B cell (primary cell): ENCODE data around the gene B3GNT7. TPM values are rescaled to one million over a fixed set of nuclear protein-coding genes. Genes with fewer than 3 reads are reported as not detected.

ENCODE experiments used
- ATAC-seq: fragments of 200-7000 bp; cut with Tn5 transposase; one replicate; pipeline ENCODE4 v1.10.0; 2021; ENCODE audit warnings: low read depth, mild to moderate bottlenecking, moderate number of reproducible peaks, moderate library complexity
- CTCF ChIA-PET: fragments of 350-600 bp; sonication (Branson Sonifier 250); formaldehyde crosslinking; loops from one replicate; lab custom pipeline; 2021; ENCODE audit warnings: antibody characterized with exemption, inconsistent platforms; lab: Charles Lee
- POLR2A ChIA-PET: fragments of 350-600 bp; sonication (Branson Sonifier 250); formaldehyde crosslinking; loops from one replicate; lab custom pipeline; 2021; ENCODE audit warnings: antibody characterized with exemption; lab: Charles Lee
- DNase-seq: peaks from one replicate; pipeline ENCODE4 v3.0.0; 2013
- H2AFZ ChIP-seq: 2 replicates; pipeline ENCODE4 v1.6.1; 2012; ENCODE audit warnings: mild to moderate bottlenecking, low read depth, low read length; ENCODE audit not compliant: insufficient read depth, poor library complexity, severe bottlenecking
- H3K27ac ChIP-seq, 2 donors: 1 replicate in 1 of 2; 2 replicates in 1 of 2; pipeline ENCODE4 v1.5.1; 2012 to 2013; ENCODE audit warnings: low read length in 2 of 2, mild to moderate bottlenecking in 2 of 2, moderate library complexity in 1 of 2
- H3K27me3 ChIP-seq, 4 experiments: fragments of 200-600 bp in 1 of 4; sonication (generic) in 1 of 4; replicated peaks in 1 of 4; 1 replicate in 2 of 4; 2 replicates in 2 of 4; pipeline versions ENCODE4 v1.6.1 to v1.7.0; 2013 to 2016; ENCODE audit warnings: low read length in 3 of 4, mild to moderate bottlenecking in 2 of 4, mixed read lengths in 1 of 4, moderate library complexity in 1 of 4; ENCODE audit not compliant: insufficient read depth in 4 of 4, control insufficient read depth in 3 of 4; ENCODE audit errors: control extremely low read depth in 1 of 4
- H3K36me3 ChIP-seq, 2 experiments: replicated peaks in 1 of 2; 1 replicate in 1 of 2; 2 replicates in 1 of 2; pipeline versions ENCODE4 v1.6.1 to v1.7.1; 2013; ENCODE audit warnings: low read length in 1 of 2; ENCODE audit not compliant: insufficient read depth in 2 of 2, control insufficient read depth in 1 of 2; ENCODE audit errors: control extremely low read depth in 1 of 2, extremely low read depth in 1 of 2
- H3K4me1 ChIP-seq, 2 donors: fragments of 200-600 bp in 1 of 2; sonication (generic) in 1 of 2; 1 replicate in 1 of 2; 2 replicates in 1 of 2; pipeline versions ENCODE4 v1.5.1 to v1.6.1; 2013 to 2017; ENCODE audit warnings: low read length in 2 of 2; ENCODE audit not compliant: control insufficient read depth in 2 of 2, insufficient read depth in 2 of 2
- H3K4me2 ChIP-seq: replicated peaks from 2 replicates; pipeline ENCODE3; 2012; ENCODE audit warnings: mild to moderate bottlenecking, low read depth, low read length; ENCODE audit not compliant: poor library complexity, severe bottlenecking
- H3K4me3 ChIP-seq, 5 experiments: fragments of 200-600 bp in 1 of 5; sonication (generic) in 1 of 5; 1 replicate in 3 of 5; 2 replicates in 2 of 5; pipeline versions ENCODE4 v1.5.1 to v1.7.0; 2011 to 2016; ENCODE audit warnings: low read length in 4 of 5, mild to moderate bottlenecking in 4 of 5, low read depth in 2 of 5, control low read depth in 1 of 5, moderate library complexity in 1 of 5; ENCODE audit not compliant: insufficient read depth in 1 of 5; ENCODE audit errors: control extremely low read depth in 1 of 5, extremely low read depth in 1 of 5
- H3K79me2 ChIP-seq: fragments of 200-600 bp; sonication (generic); one replicate; pipeline ENCODE4 v1.6.0; 2016; ENCODE audit warnings: low read length; ENCODE audit not compliant: control insufficient read depth, insufficient read depth
- H3K9ac ChIP-seq: fragments of 200-600 bp; sonication (generic); 2 replicates; pipeline ENCODE4 v1.6.1; 2017; ENCODE audit warnings: mild to moderate bottlenecking, low read length, moderate library complexity
- H3K9me3 ChIP-seq, 3 donors: one replicate each; pipeline versions ENCODE4 v1.6.1 to v1.7.1; 2013; ENCODE audit warnings: low read length in 2 of 3; ENCODE audit not compliant: control insufficient read depth in 2 of 3, insufficient read depth in 1 of 3; ENCODE audit errors: control extremely low read depth in 1 of 3
- H4K20me1 ChIP-seq: 2 replicates; pipeline ENCODE4 v1.6.0; 2012; ENCODE audit warnings: mild to moderate bottlenecking, low read length; ENCODE audit not compliant: insufficient read depth, control insufficient read depth, poor library complexity, severe bottlenecking
- H3K27ac Mint-ChIP-seq: one replicate; pipeline ENCODE4 v1.8.0; 2021; ENCODE audit warnings: mixed read lengths
- H3K27me3 Mint-ChIP-seq: one replicate; pipeline ENCODE4 v1.8.0; 2021; ENCODE audit warnings: mixed read lengths
- H3K4me1 Mint-ChIP-seq: one replicate; pipeline ENCODE4 v1.8.0; 2021; ENCODE audit warnings: mixed read lengths
- H3K4me3 Mint-ChIP-seq: one replicate; pipeline ENCODE4 v1.8.0; 2021; ENCODE audit warnings: mixed read lengths
- H3K9me3 Mint-ChIP-seq: one replicate; pipeline ENCODE4 v1.8.0; 2022; ENCODE audit warnings: mixed read lengths; ENCODE audit not compliant: insufficient read depth
- EZH2 ChIP-seq: IDR thresholded peaks from 2 replicates; pipeline ENCODE4 v1.6.1; 2012; ENCODE audit warnings: borderline replicate concordance, low read depth, mild to moderate bottlenecking, moderate library complexity, low read length; ENCODE audit not compliant: insufficient read depth, poor library complexity, severe bottlenecking
- WGBS: methylation state at CpG from one replicate; pipeline ENCODE4 v1.1.5; 2013; ENCODE audit warnings: missing lambda C conversion rate; ENCODE audit not compliant: insufficient coverage; 5-methylcytosine and 5-hydroxymethylcytosine counted together
- intact Hi-C: fragments of 100-400 bp; cut with micrococcal nuclease; formaldehyde crosslinking; loops from one replicate; pipeline ENCODE4 v1.10.0; 2022
- polyA plus RNA-seq: library from polyadenylated mRNA; depleted of rRNA; stranded (reverse); fragments of >200 nt; gene quantifications from 2 replicates; pipeline ENCODE4 v1.2.3, GENCODE V29; 2012
- total RNA-seq, 2 donors: library from RNA; stranded (reverse); fragments of 120-200 nt in 1 of 2; gene quantifications; 1 replicate in 1 of 2; 2 replicates in 1 of 2; pipeline versions ENCODE4 v1.2.3 to v1.2.4, GENCODE V29; 2013 to 2022
- TF ChIP-seq, protein P1 (sequence below): fragments of 200-600 bp; IDR thresholded peaks from one replicate; pipeline ENCODE4 v1.8.0; 2022; ENCODE audit warnings: antibody characterized with exemption, mild to moderate bottlenecking

The B3GNT7 gene
- total and polyA plus RNA-seq, 2 donors (not counting 1 experiment from before 2014, with no cell fraction given), result 5.7 to 14.3 TPM

DNA sequence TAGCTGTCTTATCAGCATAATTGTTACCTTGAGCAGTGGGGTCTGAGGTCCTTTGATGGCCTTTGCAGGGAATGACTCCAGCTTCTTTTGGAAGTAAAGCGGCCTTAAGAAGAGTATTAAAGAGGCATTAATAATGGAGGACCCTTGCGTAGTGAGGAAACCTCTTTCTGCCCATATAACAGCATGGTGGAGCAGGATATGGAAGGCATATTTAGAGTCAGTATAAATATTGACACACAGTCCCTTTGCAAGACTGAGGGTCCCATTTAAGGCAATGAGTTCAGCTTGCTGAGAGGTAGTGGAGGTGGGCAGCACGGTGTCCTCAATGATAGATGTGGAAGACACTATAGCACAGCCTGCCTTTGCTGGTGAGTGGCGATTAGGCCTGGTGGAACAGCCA lies 36.1 kb downstream of the B3GNT7 start:
- Histone ChIP-seq H3K79me2 (no peaks in the 10 kb centered on the region), H3K9me3 (peaks cover 0 to 10% (median 4%) of the 10 kb centered on the region in 3 donors), H4K20me1 (no peaks in the 10 kb centered on the region), H3K4me3 (no peak overlapping the region), H3K27ac (no peak overlapping the region), H3K4me2 (no peak overlapping the region), H3K4me1 (no peaks in the 10 kb centered on the region), H3K36me3 (no peaks in the 10 kb centered on the region), H2AFZ (no peak overlapping the region), H3K27me3 (no peaks in the 10 kb centered on the region), H3K9ac (no peak overlapping the region)
- TF ChIP-seq, protein P1, sequence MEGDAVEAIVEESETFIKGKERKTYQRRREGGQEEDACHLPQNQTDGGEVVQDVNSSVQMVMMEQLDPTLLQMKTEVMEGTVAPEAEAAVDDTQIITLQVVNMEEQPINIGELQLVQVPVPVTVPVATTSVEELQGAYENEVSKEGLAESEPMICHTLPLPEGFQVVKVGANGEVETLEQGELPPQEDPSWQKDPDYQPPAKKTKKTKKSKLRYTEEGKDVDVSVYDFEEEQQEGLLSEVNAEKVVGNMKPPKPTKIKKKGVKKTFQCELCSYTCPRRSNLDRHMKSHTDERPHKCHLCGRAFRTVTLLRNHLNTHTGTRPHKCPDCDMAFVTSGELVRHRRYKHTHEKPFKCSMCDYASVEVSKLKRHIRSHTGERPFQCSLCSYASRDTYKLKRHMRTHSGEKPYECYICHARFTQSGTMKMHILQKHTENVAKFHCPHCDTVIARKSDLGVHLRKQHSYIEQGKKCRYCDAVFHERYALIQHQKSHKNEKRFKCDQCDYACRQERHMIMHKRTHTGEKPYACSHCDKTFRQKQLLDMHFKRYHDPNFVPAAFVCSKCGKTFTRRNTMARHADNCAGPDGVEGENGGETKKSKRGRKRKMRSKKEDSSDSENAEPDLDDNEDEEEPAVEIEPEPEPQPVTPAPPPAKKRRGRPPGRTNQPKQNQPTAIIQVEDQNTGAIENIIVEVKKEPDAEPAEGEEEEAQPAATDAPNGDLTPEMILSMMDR, result no peak
- no peak for TF ChIP-seq EZH2
- ATAC-seq, result no peak
- no peaks in the 10 kb centered on the region for H3K4me1 Mint-ChIP-seq
- peaks cover 4% of the 10 kb centered on the region for H3K27me3 Mint-ChIP-seq
- H3K9me3 Mint-ChIP-seq, result peaks cover 6% of the 10 kb centered on the region
- intact Hi-C loops, result no loop called here
- 96% methylated on average over 2 of the region's 4 CpGs for WGBS
- DNase-seq, result no peak
- no peak overlapping the region for H3K27ac Mint-ChIP-seq
- no peak overlapping the region for H3K4me3 Mint-ChIP-seq
- ChIA-PET CTCF (no interaction called here), POLR2A (no interaction called here)

DNA sequence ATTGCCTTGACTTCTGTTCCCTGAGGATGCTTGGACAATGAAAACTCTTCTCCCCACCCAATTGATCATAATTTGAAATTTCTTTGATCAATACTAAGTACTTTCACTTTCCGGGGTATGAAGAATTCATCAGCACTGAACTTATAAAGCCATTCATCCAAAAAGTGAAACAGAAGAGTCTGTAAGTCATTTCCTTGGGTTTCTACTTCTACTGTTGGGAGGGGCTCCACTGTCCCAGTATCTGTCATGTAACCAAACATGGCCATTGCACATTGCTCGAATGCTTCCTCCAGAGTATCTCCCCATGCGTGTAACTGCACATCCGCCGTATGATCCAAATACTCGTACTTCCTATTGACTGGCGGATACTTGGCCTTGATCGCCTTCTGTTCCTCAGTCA lies 38.5 kb downstream of the B3GNT7 start:
- Mint-ChIP-seq H3K27me3 (peaks cover 4% of the 10 kb centered on the region), H3K4me3 (no peak overlapping the region), H3K9me3 (peaks cover 6% of the 10 kb centered on the region), H3K4me1 (no peaks in the 10 kb centered on the region), H3K27ac (no peak overlapping the region)
- WGBS, result 97% methylated on average over 7 of the region's 8 CpGs
- Histone ChIP-seq H3K9ac (no peak overlapping the region), H3K27me3 (no peaks in the 10 kb centered on the region), H3K4me3 (no peak overlapping the region), H3K4me2 (no peak overlapping the region), H3K4me1 (no peaks in the 10 kb centered on the region), H3K36me3 (no peaks in the 10 kb centered on the region), H3K27ac (no peak overlapping the region), H4K20me1 (no peaks in the 10 kb centered on the region), H3K79me2 (no peaks in the 10 kb centered on the region), H3K9me3 (peaks cover 0 to 10% (median 4%) of the 10 kb centered on the region in 3 donors), H2AFZ (no peak overlapping the region)
- DNase-seq (no peak), ATAC-seq (no peak)
- intact Hi-C loops, result no loop called here
- ChIA-PET POLR2A (no interaction called here), CTCF (no interaction called here)
- TF ChIP-seq, protein P1, result no peak
- no peak for TF ChIP-seq EZH2
